Measurements from ENCODE around the gene AMOTL1. TPM values are rescaled to one million over a fixed set of nuclear protein-coding genes. Genes with fewer than 3 reads are reported as not detected.

AMOTL1 gene
- total RNA-seq, 1 donor from 2014 or later = 45.8 TPM

DNA sequence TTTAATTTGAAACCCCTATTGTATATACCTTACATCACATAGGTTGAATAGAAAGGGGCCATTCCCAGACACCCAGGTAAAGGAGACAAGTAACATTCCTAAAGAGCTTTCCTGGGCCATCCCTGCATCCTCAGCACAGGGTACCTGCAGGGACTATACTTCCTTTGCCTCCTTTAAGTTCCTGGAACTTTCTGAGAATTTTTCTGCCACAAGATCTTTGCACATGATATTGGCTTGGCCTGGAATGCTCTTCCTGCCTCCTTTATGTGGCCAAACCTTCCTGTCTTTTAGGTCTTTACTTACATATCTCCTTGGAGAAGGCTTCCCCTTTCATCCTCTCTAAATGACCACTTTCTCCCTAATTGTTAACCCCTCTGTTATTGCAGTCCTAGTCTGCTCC lies 7.9 kb upstream of the AMOTL1 start:
- no peak for DNase-seq (ENCODE audit: low spot score, unreplicated experiment)
- Mint-ChIP-seq H3K36me3 (ENCODE audit: insufficient read depth) (no peaks in the 10 kb centered on the region), H3K27me3 (peaks cover 11% of the 10 kb centered on the region), H3K27ac (no peak overlapping the region), H3K9me3 (ENCODE audit: low read depth) (no peaks in the 10 kb centered on the region), H3K4me3 (ENCODE audit: low read depth) (no peak overlapping the region), H3K4me1 (ENCODE audit: low read depth) (peaks cover 23% of the 10 kb centered on the region)
- TF ChIP-seq, protein P1, sequence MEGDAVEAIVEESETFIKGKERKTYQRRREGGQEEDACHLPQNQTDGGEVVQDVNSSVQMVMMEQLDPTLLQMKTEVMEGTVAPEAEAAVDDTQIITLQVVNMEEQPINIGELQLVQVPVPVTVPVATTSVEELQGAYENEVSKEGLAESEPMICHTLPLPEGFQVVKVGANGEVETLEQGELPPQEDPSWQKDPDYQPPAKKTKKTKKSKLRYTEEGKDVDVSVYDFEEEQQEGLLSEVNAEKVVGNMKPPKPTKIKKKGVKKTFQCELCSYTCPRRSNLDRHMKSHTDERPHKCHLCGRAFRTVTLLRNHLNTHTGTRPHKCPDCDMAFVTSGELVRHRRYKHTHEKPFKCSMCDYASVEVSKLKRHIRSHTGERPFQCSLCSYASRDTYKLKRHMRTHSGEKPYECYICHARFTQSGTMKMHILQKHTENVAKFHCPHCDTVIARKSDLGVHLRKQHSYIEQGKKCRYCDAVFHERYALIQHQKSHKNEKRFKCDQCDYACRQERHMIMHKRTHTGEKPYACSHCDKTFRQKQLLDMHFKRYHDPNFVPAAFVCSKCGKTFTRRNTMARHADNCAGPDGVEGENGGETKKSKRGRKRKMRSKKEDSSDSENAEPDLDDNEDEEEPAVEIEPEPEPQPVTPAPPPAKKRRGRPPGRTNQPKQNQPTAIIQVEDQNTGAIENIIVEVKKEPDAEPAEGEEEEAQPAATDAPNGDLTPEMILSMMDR (IDR thresholded peaks at IDR 0.05; ENCODE audit: unreplicated experiment) = no peak

DNA sequence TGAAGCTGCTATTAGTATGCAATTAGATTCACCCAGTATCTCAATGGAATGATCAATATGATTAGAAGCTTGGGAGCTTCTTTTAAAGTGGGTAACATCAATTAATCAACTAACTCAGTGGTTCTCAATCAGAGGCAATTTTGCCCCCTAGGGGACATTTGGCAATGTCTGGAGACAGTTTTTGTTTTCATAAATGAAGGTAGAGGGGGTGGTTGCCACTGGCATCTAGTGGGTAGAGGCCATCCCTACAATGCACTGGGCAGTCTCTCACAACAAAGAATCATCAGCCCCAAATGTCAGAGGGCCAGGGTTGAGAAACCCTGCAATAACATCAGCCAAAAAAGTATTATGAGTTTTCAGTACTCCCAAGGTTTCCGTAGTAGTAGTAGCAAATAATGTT lies 5.9 kb upstream of the AMOTL1 start:
- Mint-ChIP-seq H3K27ac (no peak overlapping the region), H3K9me3 (ENCODE audit: low read depth) (no peaks in the 10 kb centered on the region), H3K4me3 (ENCODE audit: low read depth) (no peak overlapping the region), H3K4me1 (ENCODE audit: low read depth) (peaks cover 23% of the 10 kb centered on the region), H3K27me3 (peaks cover 11% of the 10 kb centered on the region), H3K36me3 (ENCODE audit: insufficient read depth) (no peaks in the 10 kb centered on the region)
- TF ChIP-seq, protein P1 (IDR thresholded peaks at IDR 0.05; ENCODE audit: unreplicated experiment) = peak; percentile 27
- DNase-seq (ENCODE audit: low spot score, unreplicated experiment) = no peak

DNA sequence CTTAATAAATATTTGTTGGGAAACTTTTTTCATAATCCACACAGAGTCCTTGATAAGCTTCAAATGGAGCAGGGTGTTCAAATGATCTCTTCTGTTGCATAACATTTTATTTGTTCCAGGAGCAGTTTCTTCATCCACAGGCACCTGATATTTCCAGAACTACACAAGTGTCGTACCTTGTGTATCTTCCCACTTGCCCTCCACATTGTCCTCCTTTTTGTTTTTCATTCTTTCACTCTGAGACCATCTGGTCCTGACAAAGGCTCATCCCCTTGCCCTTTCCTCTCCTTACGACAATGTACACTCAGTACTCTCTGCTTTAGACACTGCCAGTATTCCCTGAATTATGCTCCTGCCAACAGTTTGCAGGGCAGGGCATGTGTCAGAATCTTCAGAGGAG lies 5.2 kb upstream of the AMOTL1 start:
- Mint-ChIP-seq H3K27ac (no peak overlapping the region), H3K9me3 (ENCODE audit: low read depth) (no peaks in the 10 kb centered on the region), H3K4me1 (ENCODE audit: low read depth) (peaks cover 21% of the 10 kb centered on the region), H3K27me3 (peaks cover 11% of the 10 kb centered on the region), H3K36me3 (ENCODE audit: insufficient read depth) (no peaks in the 10 kb centered on the region), H3K4me3 (ENCODE audit: low read depth) (no peak overlapping the region)
- no peak for DNase-seq (ENCODE audit: low spot score, unreplicated experiment)
- TF ChIP-seq, protein P1 (IDR thresholded peaks at IDR 0.05; ENCODE audit: unreplicated experiment) = no peak

DNA sequence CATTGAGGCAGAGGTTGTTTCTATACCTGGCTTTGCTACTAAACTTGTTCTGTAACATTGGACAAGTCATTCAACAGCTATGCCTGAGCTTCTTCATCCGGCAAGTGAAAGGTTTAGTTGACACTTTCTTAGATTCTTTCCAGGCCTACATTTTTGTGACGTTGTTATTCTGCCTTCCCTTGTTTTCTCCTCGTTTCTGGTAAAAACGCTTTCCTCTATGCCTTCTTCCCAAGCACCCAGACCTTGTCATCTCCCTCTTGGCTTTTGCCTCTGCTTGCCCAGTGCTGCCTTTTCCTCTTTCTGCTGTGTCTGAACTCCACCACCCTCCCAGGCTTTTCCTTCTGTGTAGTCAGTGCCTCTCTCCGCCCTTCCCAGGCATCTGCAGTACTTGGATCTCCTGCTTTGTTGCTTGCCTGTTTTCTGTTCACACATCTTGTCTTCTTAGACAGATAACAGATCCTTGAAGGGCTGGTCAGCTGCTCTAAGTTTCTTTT lies 1.4 kb upstream of the AMOTL1 start:
- Mint-ChIP-seq H3K4me3 (ENCODE audit: low read depth) (no peak overlapping the region), H3K36me3 (ENCODE audit: insufficient read depth) (no peaks in the 10 kb centered on the region), H3K27ac (no peak overlapping the region), H3K9me3 (ENCODE audit: low read depth) (no peaks in the 10 kb centered on the region), H3K27me3 (peaks cover 8% of the 10 kb centered on the region), H3K4me1 (ENCODE audit: low read depth) (peaks cover 25% of the 10 kb centered on the region)
- TF ChIP-seq, protein P1 (IDR thresholded peaks at IDR 0.05; ENCODE audit: unreplicated experiment) = no peak
- no peak for DNase-seq (ENCODE audit: low spot score, unreplicated experiment)

DNA sequence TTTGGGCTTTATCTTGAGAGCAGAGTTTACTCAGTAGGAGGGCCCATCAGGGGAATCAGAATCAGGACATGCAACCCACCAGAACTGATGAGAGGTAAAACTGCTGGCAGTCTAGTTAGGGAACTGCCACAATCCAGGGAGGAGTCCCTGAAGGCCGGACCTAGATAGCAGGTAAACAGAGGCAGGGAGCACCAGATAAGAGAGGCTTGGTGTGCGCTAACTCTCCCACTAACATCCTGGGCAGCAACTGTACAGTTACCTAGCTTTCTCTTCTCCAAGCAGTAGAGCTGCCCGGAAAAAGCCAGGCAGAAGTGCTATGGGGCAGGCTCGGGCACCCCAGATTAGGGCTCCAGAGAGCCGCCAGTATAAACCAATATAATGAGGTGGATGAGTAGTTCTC lies 865 bp upstream of the AMOTL1 start:
- Mint-ChIP-seq H3K4me3 (ENCODE audit: low read depth) (no peak overlapping the region), H3K27ac (no peak overlapping the region), H3K4me1 (ENCODE audit: low read depth) (peaks cover 25% of the 10 kb centered on the region), H3K27me3 (peaks cover 8% of the 10 kb centered on the region), H3K9me3 (ENCODE audit: low read depth) (peaks cover 4% of the 10 kb centered on the region), H3K36me3 (ENCODE audit: insufficient read depth) (peaks cover 1% of the 10 kb centered on the region)
- no peak for DNase-seq (ENCODE audit: low spot score, unreplicated experiment)
- TF ChIP-seq, protein P1 (IDR thresholded peaks at IDR 0.05; ENCODE audit: unreplicated experiment) = no peak
